GM12878 (cell line): Measurements from ENCODE around the gene ERC2.

Experiments used
- BACH1 ChIP-seq: fragments of 450-650 bp; IDR thresholded peaks from 2 replicates; pipeline ENCODE4 v1.6.1; 2017; ENCODE audit warnings: mild to moderate bottlenecking, borderline replicate concordance
- BRCA1 ChIP-seq: IDR thresholded peaks from 2 replicates; pipeline ENCODE4 v1.6.1; 2011; ENCODE audit warnings: low read depth, low read length, improper control_type of control experiment
- CBX3 ChIP-seq: fragments of 200-600 bp; sonication (generic); IDR thresholded peaks from 2 replicates; pipeline ENCODE4 v1.6.1; 2016; ENCODE audit warnings: low read depth, borderline replicate concordance
- GABPA ChIP-seq: IDR thresholded peaks from 2 replicates; pipeline ENCODE4 v1.6.1; 2014; ENCODE audit warnings: antibody characterized with exemption, low read depth, mild to moderate bottlenecking, inconsistent platforms
- HCFC1 ChIP-seq: fragments of 150-350 bp; IDR thresholded peaks from 2 replicates; pipeline ENCODE4 v1.6.1; 2014; ENCODE audit warnings: low read length
- JUNB ChIP-seq: IDR thresholded peaks from 2 replicates; pipeline ENCODE4 v1.6.1; 2016; ENCODE audit warnings: antibody characterized with exemption, mild to moderate bottlenecking
- KLF5 ChIP-seq: fragments of 450-650 bp; IDR thresholded peaks from 2 replicates; pipeline ENCODE4 v1.6.1; 2014; ENCODE audit warnings: mild to moderate bottlenecking; ENCODE audit not compliant: partially characterized antibody
- POLR2A ChIP-seq: IDR thresholded peaks from 2 replicates; pipeline ENCODE4 v1.6.1; 2011; ENCODE audit warnings: low read depth, mild to moderate bottlenecking, low read length
- RBBP5 ChIP-seq: fragments of 200-600 bp; sonication (generic); conservative IDR thresholded peaks from 2 replicates; pipeline ENCODE4 v1.6.1; 2016
- ZBTB4 ChIP-seq: fragments of 450-650 bp; formaldehyde crosslinking; IDR thresholded peaks from 2 replicates; pipeline ENCODE4 v1.4.0; 2022; ENCODE audit warnings: mild to moderate bottlenecking, moderate library complexity

GRCh38 chr3:55911266-55911665, 557.0 kb downstream of the ERC2 start:
- no peak for TF ChIP-seq HCFC1
- TF ChIP-seq ZBTB4 (CRISPR knock-in tag), result no peak
- no peak for TF ChIP-seq GABPA
- TF ChIP-seq BRCA1, result no peak
- no peak for TF ChIP-seq RBBP5
- TF ChIP-seq KLF5, result no peak
- no peak for TF ChIP-seq BACH1
- TF ChIP-seq JUNB, result no peak
- TF ChIP-seq POLR2A, result no peak
- no peak for TF ChIP-seq CBX3
